LNCaP clone FGC (cell line): ENCODE data around the gene NR1H4.

Experiments used
- DNase-seq: peaks from one replicate; pipeline ENCODE4 v3.0.0-alpha.2; 2011; ENCODE audit warnings: low read depth
- H3K4me3 ChIP-seq: 2 replicates; pipeline ENCODE4 v1.5.1; 2011; ENCODE audit warnings: mild to moderate bottlenecking, low read depth, low read length, control low read depth
- CTCF ChIP-seq: IDR thresholded peaks from 2 replicates; pipeline ENCODE4 v1.5.1; 2012; ENCODE audit warnings: mild to moderate bottlenecking; ENCODE audit not compliant: control insufficient read depth, insufficient read depth; ENCODE audit errors: extremely low read depth

NR1H4 gene

GRCh38 chr12:100450735-100451134, 22.9 kb upstream of the NR1H4 start:
- DNase-seq = no peak
- no peak overlapping the region for H3K4me3 ChIP-seq
- no peak for TF ChIP-seq CTCF

- TF ChIP-seq CTCF = no peak
- DNase-seq = no peak
- no peak overlapping the region for H3K4me3 ChIP-seq
These were observed 19.7 kb upstream of the NR1H4 start for GRCh38 chr12:100453951-100454350.

GRCh38 chr12:100455896-100456295, 17.8 kb upstream of the NR1H4 start:
- DNase-seq = no peak
- no peak overlapping the region for H3K4me3 ChIP-seq
- no peak for TF ChIP-seq CTCF

GRCh38 chr12:100458191-100458590, 15.5 kb upstream of the NR1H4 start:
- no peak for DNase-seq
- no peak for TF ChIP-seq CTCF
- H3K4me3 ChIP-seq = no peak overlapping the region

GRCh38 chr12:100460702-100461101, 13.0 kb upstream of the NR1H4 start:
- H3K4me3 ChIP-seq = no peak overlapping the region
- no peak for DNase-seq
- no peak for TF ChIP-seq CTCF

GRCh38 chr12:100461330-100461973, 12.2 kb upstream of the NR1H4 start:
- no peak for DNase-seq
- TF ChIP-seq CTCF = no peak
- H3K4me3 ChIP-seq = no peak overlapping the region

- DNase-seq = no peak
- H3K4me3 ChIP-seq = no peak overlapping the region
- TF ChIP-seq CTCF = no peak
These were observed 10.0 kb upstream of the NR1H4 start for GRCh38 chr12:100463661-100464060.
